BJ (cell line): ENCODE data around the gene SYTL1. TPM values are rescaled to one million over a fixed set of nuclear protein-coding genes. Genes with fewer than 3 reads are reported as not detected.

Experiments used
- CTCF ChIA-PET: fragments of 350-600 bp; formaldehyde crosslinking; extraction: SDS; loops from one replicate; lab custom pipeline; 2021; ENCODE audit warnings: antibody characterized with exemption, inconsistent platforms; lab: Yijun Ruan, JAX
- POLR2A ChIA-PET: fragments of 300-600 bp; sonication (Branson Sonifier 250); formaldehyde crosslinking; extraction: SDS; loops from one replicate; lab custom pipeline; 2021; ENCODE audit warnings: antibody characterized with exemption; lab: Charles Lee
- DNase-seq: peaks from one replicate; pipeline ENCODE4 v3.0.0-alpha.2; 2011; ENCODE audit warnings: low read depth
- H3K27me3 ChIP-seq: 2 replicates; pipeline ENCODE4 v1.6.0; 2011; ENCODE audit warnings: low read length; ENCODE audit not compliant: control insufficient read depth, insufficient read depth
- H3K36me3 ChIP-seq: 2 replicates; pipeline ENCODE4 v1.5.1; 2011; ENCODE audit warnings: low read length; ENCODE audit not compliant: control insufficient read depth, insufficient read depth
- H3K4me3 ChIP-seq: 2 replicates; pipeline ENCODE4 v1.5.1; 2011; ENCODE audit warnings: low read depth, mild to moderate bottlenecking, control low read depth, low read length
- CTCF ChIP-seq: IDR thresholded peaks from 2 replicates; pipeline ENCODE4 v1.5.1; 2011; ENCODE audit warnings: low read depth, mild to moderate bottlenecking, control low read depth, inconsistent platforms, low read length, moderate library complexity; ENCODE audit not compliant: insufficient read depth
- polyA plus RNA-seq: library from polyadenylated mRNA; depleted of rRNA; stranded (reverse); fragments of >200 nt; gene quantifications from 2 replicates; pipeline ENCODE4 v1.2.3, GENCODE V29; 2011

The SYTL1 gene
- polyA plus RNA-seq, 1 experiment = 0.23 TPM

DNA sequence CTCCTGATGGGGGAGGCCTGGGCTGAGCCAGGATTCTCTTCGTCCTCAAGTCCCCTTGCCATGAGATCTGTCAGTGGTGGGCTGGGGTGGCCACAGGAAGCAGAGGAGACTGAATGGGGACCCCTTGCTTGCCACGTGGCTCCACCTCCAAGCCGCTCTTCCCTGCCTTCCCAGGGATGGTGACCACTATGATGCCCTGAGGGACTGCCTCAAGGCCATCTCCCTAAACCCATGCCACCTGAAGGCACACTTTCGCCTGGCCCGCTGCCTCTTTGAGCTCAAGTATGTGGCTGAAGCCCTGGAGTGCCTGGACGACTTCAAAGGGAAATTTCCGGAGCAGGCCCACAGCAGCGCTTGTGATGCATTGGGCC is 40.8 kb upstream of the SYTL1 start:
- POLR2A ChIA-PET = no interaction called here
- CTCF ChIA-PET = interaction anchor here (0.5 to 18.3 kb wide), 34 partner anchors 9 to 367 kb away, joined by 3 to 353 read pairs (median 13); partner anchors contain the start of genes AHDC1, CD164L2, GPR3 and MAP3K6
- Histone ChIP-seq H3K27me3 (no peaks in the 10 kb centered on the region), H3K4me3 (no peak overlapping the region), H3K36me3 (peaks cover 13% of the 10 kb centered on the region)
- DNase-seq = no peak
- TF ChIP-seq CTCF = no peak

GRCh38 chr1:27301582-27302199 is 40.1 kb upstream of the SYTL1 start:
- DNase-seq = no peak
- TF ChIP-seq CTCF = no peak
- CTCF ChIA-PET = interaction anchor here (0.5 to 18.3 kb wide), 22 partner anchors 9 to 362 kb away, joined by 3 to 353 read pairs (median 20); partner anchors contain the start of genes AHDC1, CD164L2, GPR3 and MAP3K6
- no peaks in the 10 kb centered on the region for H3K27me3 ChIP-seq
- no peak overlapping the region for H3K4me3 ChIP-seq
- peaks cover 18% of the 10 kb centered on the region for H3K36me3 ChIP-seq
- POLR2A ChIA-PET = no interaction called here

DNA sequence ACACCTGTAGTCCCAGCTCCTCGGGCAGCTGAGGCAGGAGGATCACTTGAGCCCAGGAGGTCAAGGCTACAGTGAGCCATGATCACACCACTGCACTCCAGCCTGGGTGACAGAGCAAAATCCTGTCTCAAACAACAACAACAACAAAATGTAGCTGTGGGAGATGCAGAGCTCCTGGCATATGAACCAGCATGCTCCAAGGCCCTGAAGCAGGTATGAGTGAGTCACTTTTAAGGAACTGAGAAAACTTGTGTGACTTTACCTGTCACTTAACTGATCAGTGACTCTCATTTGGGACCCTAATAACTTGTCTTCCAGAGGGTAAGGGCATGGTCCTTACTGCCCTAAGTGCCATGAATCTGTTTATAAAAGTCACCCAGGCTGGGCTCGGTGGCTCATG is 39.2 kb upstream of the SYTL1 start:
- ChIA-PET CTCF (interaction anchor here (1.1 to 18.3 kb wide), 11 partner anchors 16 to 303 kb away, joined by 3 to 353 read pairs (median 88); partner anchors contain the start of genes AHDC1, CD164L2, GPR3 and MAP3K6), POLR2A (no interaction called here)
- DNase-seq = no peak
- Histone ChIP-seq H3K4me3 (no peak overlapping the region), H3K27me3 (no peaks in the 10 kb centered on the region), H3K36me3 (peaks cover 18% of the 10 kb centered on the region)
- TF ChIP-seq CTCF = no peak

DNA sequence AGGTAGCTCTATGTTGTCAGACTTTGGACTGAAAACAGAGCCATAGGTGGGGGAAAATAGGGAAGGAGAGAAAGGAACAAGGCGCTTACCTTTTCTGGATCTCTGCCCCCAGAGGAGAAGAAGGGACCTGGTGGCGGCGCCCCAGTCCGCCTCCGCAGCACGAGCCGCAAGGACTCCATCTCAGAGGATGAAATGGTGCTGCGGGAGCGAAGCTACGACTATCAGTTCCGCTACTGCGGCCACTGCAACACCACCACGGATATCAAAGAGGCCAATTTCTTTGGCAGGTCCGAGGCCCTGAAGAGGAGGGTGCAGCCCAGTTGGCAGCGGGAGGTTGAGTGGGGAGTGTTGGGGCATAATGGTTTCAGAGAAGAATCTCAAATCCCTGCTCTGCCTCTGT is 38.3 kb upstream of the SYTL1 start:
- ChIA-PET POLR2A (no interaction called here), CTCF (interaction anchor here (1.2 to 18.3 kb wide), 6 partner anchors 54 to 302 kb away, joined by 3 to 353 read pairs (median 112); partner anchors contain the start of genes AHDC1, CD164L2, GPR3 and MAP3K6)

More for the DNA sequence above, 38.3 kb upstream of the SYTL1 start:
- H3K4me3 ChIP-seq = no peak overlapping the region
- no peak for TF ChIP-seq CTCF
- no peak for DNase-seq
- peaks cover 12% of the 10 kb centered on the region for H3K36me3 ChIP-seq
- H3K27me3 ChIP-seq = no peaks in the 10 kb centered on the region
